Neuronal stem cell (in vitro differentiated cells): ENCODE data around the gene IPO4.

ENCODE experiments used
- DNase-seq: peaks from one replicate; pipeline ENCODE4 v3.0.0-alpha.2; 2013; ENCODE audit warnings: low spot score
- H2AFZ ChIP-seq: one replicate; pipeline ENCODE4 v1.6.1; 2013; ENCODE audit warnings: mild to moderate bottlenecking, low read length, inconsistent platforms
- H2AK5ac ChIP-seq: 2 replicates; pipeline ENCODE4 v1.6.1; 2013; ENCODE audit warnings: low read depth, mild to moderate bottlenecking, inconsistent platforms, low read length, moderate library complexity, mixed read lengths
- H2BK120ac ChIP-seq: 2 replicates; pipeline ENCODE4 v1.6.1; 2013; ENCODE audit warnings: low read depth, mild to moderate bottlenecking, inconsistent platforms, low read length, moderate library complexity, mixed read lengths
- H2BK12ac ChIP-seq: one replicate; pipeline ENCODE4 v1.6.1; 2013; ENCODE audit warnings: low read length, inconsistent platforms
- H2BK15ac ChIP-seq: 2 replicates; pipeline ENCODE4 v1.6.1; 2013; ENCODE audit warnings: mild to moderate bottlenecking, low read length, inconsistent platforms, mixed read lengths
- H2BK5ac ChIP-seq: one replicate; pipeline ENCODE4 v1.6.1; 2013; ENCODE audit warnings: inconsistent platforms, mild to moderate bottlenecking, low read length, moderate library complexity
- H3K14ac ChIP-seq: one replicate; pipeline ENCODE4 v1.6.1; 2013; ENCODE audit warnings: low read length, inconsistent platforms
- H3K18ac ChIP-seq: 2 replicates; pipeline ENCODE4 v1.6.1; 2013; ENCODE audit warnings: low read length, inconsistent platforms
- H3K23ac ChIP-seq: 2 replicates; pipeline ENCODE4 v1.6.1; 2013; ENCODE audit warnings: low read depth, mild to moderate bottlenecking, mixed read lengths, low read length, inconsistent platforms; ENCODE audit not compliant: poor library complexity
- H3K27ac ChIP-seq: replicated peaks from 3 replicates; pipeline ENCODE4 v1.5.1; 2013; ENCODE audit warnings: low read length, inconsistent platforms
- H3K27me3 ChIP-seq, 3 experiments: 2 replicates each; pipeline ENCODE4 v1.6.1; 2013; ENCODE audit warnings: low read length in 3 of 3, mild to moderate bottlenecking in 2 of 3, inconsistent platforms in 1 of 3, low read depth in 1 of 3, mixed read lengths in 1 of 3, moderate library complexity in 1 of 3; ENCODE audit not compliant: control insufficient read depth in 3 of 3, insufficient read depth in 3 of 3
- H3K36me3 ChIP-seq, 2 donors: replicated peaks in 1 of 2; 2 replicates each; pipeline ENCODE4 v1.6.1; 2013; ENCODE audit warnings: low read length in 2 of 2; ENCODE audit not compliant: control insufficient read depth in 2 of 2, insufficient read depth in 2 of 2
- H3K4ac ChIP-seq: 2 replicates; pipeline ENCODE4 v1.6.1; 2013; ENCODE audit warnings: inconsistent platforms, mild to moderate bottlenecking, low read length, moderate library complexity
- H3K4me1 ChIP-seq, 2 donors: 1 replicate in 1 of 2; 2 replicates in 1 of 2; pipeline ENCODE4 v1.6.1; 2013; ENCODE audit warnings: low read length in 2 of 2, low read depth in 1 of 2; ENCODE audit not compliant: control insufficient read depth in 2 of 2, insufficient read depth in 1 of 2
- H3K4me2 ChIP-seq: one replicate; pipeline ENCODE4 v1.6.1; 2013; ENCODE audit warnings: mild to moderate bottlenecking, low read length, inconsistent platforms; ENCODE audit not compliant: insufficient read depth, poor library complexity, severe bottlenecking
- H3K4me3 ChIP-seq, 2 donors: 2 replicates each; pipeline ENCODE4 v1.5.1; 2013; ENCODE audit warnings: low read length in 2 of 2, mild to moderate bottlenecking in 2 of 2, inconsistent platforms in 1 of 2, moderate library complexity in 1 of 2
- H3K79me1 ChIP-seq: one replicate; pipeline ENCODE4 v1.6.1; 2013; ENCODE audit warnings: low read depth, mild to moderate bottlenecking, inconsistent platforms, low read length, moderate library complexity
- H3K9ac ChIP-seq: one replicate; pipeline ENCODE4 v1.6.1; 2013; ENCODE audit warnings: mild to moderate bottlenecking, low read depth, low read length, inconsistent platforms; ENCODE audit not compliant: poor library complexity
- H3K9me3 ChIP-seq, 2 donors: replicated peaks in 1 of 2; 2 replicates each; pipeline versions ENCODE3 to v1.6.1; 2013; ENCODE audit warnings: low read length in 2 of 2, mild to moderate bottlenecking in 2 of 2, inconsistent platforms in 1 of 2, low read depth in 1 of 2, mixed read lengths in 1 of 2, moderate library complexity in 1 of 2; ENCODE audit not compliant: control insufficient read depth in 2 of 2, insufficient read depth in 1 of 2
- H4K8ac ChIP-seq: one replicate; pipeline ENCODE4 v1.6.1; 2013; ENCODE audit warnings: low read depth, mild to moderate bottlenecking, inconsistent platforms, low read length, moderate library complexity
- H4K91ac ChIP-seq: one replicate; pipeline ENCODE4 v1.6.1; 2013; ENCODE audit warnings: low read length, low read depth, mild to moderate bottlenecking, inconsistent platforms; ENCODE audit not compliant: poor library complexity
- WGBS, 2 donors: extraction: QIAGEN DNeasy Blood & Tissue Kit; methylation state at CpG; one replicate each; pipeline ENCODE4 v1.1.7; 2013; ENCODE audit warnings: missing lambda C conversion rate in 2 of 2, mixed read lengths in 1 of 2; ENCODE audit not compliant: insufficient read length in 2 of 2, insufficient replicate concordance in 1 of 2; ENCODE audit errors: extremely low coverage in 2 of 2; 5-methylcytosine and 5-hydroxymethylcytosine counted together

Gene IPO4

DNA sequence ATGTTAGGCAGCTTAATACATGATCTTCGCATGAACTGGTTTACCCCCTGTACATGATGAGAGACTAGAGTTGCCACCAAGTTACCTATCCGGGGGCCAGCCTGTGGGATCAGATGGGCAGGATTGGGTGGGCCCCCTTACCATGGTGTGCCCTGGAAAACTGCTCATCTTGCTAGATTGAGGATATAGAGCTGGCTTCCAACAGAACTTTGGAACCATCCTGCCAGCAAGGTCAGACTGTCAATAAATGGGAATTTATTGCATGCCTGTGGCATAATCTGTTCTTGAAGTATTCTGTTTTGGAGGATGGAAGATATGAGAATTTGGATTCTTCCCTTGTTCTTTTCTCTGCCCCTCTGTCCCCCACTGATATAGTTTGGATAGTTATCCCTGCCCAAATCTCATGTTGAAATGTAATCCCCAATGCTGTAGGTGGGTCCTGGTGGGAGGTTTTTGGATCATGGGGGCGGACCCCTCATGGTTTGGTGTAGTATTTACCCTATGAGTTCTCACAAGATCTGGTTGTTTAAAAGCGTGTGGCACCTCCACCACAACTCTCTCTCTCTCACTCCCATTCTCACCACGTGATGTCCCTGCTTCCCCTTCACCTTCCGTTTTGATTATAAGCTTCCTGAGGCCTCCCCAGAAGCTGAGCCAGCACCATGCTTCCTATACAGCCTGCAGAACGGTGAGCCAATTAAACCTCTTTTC lies 10.4 kb upstream of the IPO4 start:
- peaks cover 0 to 2% (median 0%) of the 10 kb centered on the region in 3 experiments for H3K27me3 ChIP-seq
- H4K8ac ChIP-seq: no peak overlapping the region
- no peak overlapping the region for H2BK5ac ChIP-seq
- no peak overlapping the region for H3K23ac ChIP-seq
- no CpG with 5 or more reads among the region's 7 CpGs for WGBS, 2 donors
- H2BK12ac ChIP-seq: no peak overlapping the region
- no peak overlapping the region for H2AK5ac ChIP-seq
- H3K18ac ChIP-seq: no peak overlapping the region
- H3K27ac ChIP-seq: no peak overlapping the region
- no peak overlapping the region for H2BK15ac ChIP-seq
- peaks cover 8 to 46% of the 10 kb centered on the region in 2 donors for H3K36me3 ChIP-seq
- no peak overlapping the region for H3K4me2 ChIP-seq
- no peak overlapping the region for H2AFZ ChIP-seq
- H3K4me1 ChIP-seq: peaks cover 2 to 5% of the 10 kb centered on the region in 2 donors
- peaks cover 1% of the 10 kb centered on the region for H3K79me1 ChIP-seq
- H3K14ac ChIP-seq: no peak overlapping the region
- H4K91ac ChIP-seq: no peak overlapping the region
- H3K4ac ChIP-seq: no peak overlapping the region
- no peak for DNase-seq
- no peak overlapping the region for H3K4me3 ChIP-seq
- H3K9me3 ChIP-seq: peaks cover 3 to 7% of the 10 kb centered on the region in 2 donors
- H2BK120ac ChIP-seq: no peak overlapping the region
- H3K9ac ChIP-seq: peak overlapping the region; percentile 72

DNA sequence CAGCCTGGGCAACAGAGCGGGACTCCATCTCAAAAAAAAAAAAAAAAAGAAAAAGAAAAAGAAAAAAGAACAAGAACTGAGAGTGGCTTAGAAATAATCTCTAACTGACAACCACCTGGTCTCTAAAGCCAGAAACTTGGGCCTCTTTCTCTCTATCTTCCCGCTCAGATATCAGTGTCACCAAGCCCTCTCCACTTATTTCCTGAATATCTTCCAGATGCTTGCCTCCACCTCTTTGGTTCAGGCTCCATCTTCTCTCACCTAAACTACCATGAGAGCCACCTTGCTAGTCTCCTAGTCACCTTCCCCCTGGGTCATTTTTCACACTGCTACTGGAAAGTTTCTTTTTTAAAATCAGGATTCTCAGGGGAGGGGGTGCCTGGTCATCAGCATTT lies 8.4 kb upstream of the IPO4 start:
- no peak overlapping the region for H4K8ac ChIP-seq
- H3K4me1 ChIP-seq: peaks cover 2 to 5% of the 10 kb centered on the region in 2 donors
- no CpG with 5 or more reads among the region's 2 CpGs for whole genome bisulfite sequencing, 2 donors
- H2BK12ac ChIP-seq: no peak overlapping the region
- H2AFZ ChIP-seq: no peak overlapping the region
- no peak overlapping the region for H2BK5ac ChIP-seq
- no peak overlapping the region for H3K4ac ChIP-seq
- H3K27me3 ChIP-seq: peaks cover 0 to 2% (median 0%) of the 10 kb centered on the region in 3 experiments
- no peak overlapping the region for H3K4me3 ChIP-seq
- H3K9ac ChIP-seq: no peak overlapping the region
- no peak overlapping the region for H3K4me2 ChIP-seq
- DNase-seq: no peak
- H3K14ac ChIP-seq: no peak overlapping the region
- no peak overlapping the region for H3K18ac ChIP-seq
- no peak overlapping the region for H2AK5ac ChIP-seq
- H3K79me1 ChIP-seq: peaks cover 3% of the 10 kb centered on the region
- H3K36me3 ChIP-seq: peaks cover 19 to 47% of the 10 kb centered on the region in 2 donors
- H3K9me3 ChIP-seq: peaks cover 3 to 7% of the 10 kb centered on the region in 2 donors
- no peak overlapping the region for H2BK15ac ChIP-seq
- no peak overlapping the region for H3K23ac ChIP-seq
- H4K91ac ChIP-seq: no peak overlapping the region
- H2BK120ac ChIP-seq: no peak overlapping the region
- no peak overlapping the region for H3K27ac ChIP-seq

DNA sequence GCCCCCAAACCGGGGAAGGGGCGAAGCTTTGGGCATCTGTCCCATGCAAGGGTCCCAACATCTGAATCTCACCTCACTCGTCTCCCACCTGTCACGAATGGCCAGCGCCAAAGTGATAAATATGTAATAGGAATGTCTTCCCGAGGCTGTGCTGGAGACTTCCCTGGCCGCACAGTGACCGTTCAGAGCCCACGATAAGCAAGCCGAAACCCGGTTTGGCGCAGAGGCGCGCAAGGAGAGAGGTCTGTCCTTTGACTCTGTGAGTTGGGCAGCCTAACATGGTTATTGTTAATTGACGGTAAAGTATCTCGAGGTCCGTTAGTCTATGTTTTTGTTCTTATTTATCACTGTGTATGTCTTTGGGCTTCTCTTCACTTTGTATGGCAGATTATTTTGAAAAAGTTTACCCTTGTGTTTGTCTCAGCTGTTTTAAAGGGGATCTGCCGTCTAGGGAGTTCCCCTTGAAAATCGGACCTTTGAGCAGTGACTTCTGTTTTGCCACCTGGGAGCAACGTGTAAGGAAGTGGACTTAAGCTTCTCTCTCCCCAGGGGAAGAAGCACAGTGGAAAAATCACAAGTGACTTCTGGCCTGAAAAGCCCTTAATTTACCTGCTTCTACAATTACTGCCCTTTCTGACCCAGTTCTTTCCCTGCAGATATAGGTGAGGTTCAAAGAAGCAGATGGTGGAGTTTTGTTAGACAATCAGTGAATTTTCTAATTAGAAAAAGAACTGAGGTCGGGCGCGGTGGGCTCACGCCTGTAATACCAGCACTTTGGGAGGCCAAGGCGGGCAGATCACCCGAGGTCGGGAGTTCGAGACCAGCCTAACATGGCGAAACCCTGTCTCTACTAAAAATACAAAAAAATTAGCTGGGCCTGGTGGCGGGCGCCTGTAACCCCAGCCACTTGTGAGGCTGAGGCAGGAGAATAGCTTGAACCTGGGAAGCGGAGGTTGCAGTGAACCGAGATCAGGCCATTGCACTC lies 7.7 kb upstream of the IPO4 start:
- H3K14ac ChIP-seq: no peak overlapping the region
- H2AFZ ChIP-seq: peak overlapping the region; percentile 99
- peaks cover 0 to 3% of the 10 kb centered on the region in 2 donors for H3K9me3 ChIP-seq
- peaks cover 3% of the 10 kb centered on the region for H3K79me1 ChIP-seq
- no peak overlapping the region for H4K8ac ChIP-seq
- no peak overlapping the region for H2BK12ac ChIP-seq
- peak overlapping the region; percentile 76 for H2BK120ac ChIP-seq
- peak overlapping the region; percentile 53 to 92 for H3K4me3 ChIP-seq
- no peak overlapping the region for H2BK15ac ChIP-seq
- H3K4ac ChIP-seq: no peak overlapping the region
- no peak for DNase-seq
- peak overlapping the region; percentile 93 for H3K23ac ChIP-seq
- peak overlapping the region; percentile 93 for H3K9ac ChIP-seq
- H2AK5ac ChIP-seq: peak overlapping the region; percentile 20
- H3K27me3 ChIP-seq: peaks cover 0 to 2% (median 0%) of the 10 kb centered on the region in 3 experiments
- no peak overlapping the region for H2BK5ac ChIP-seq
- peaks cover 2 to 5% of the 10 kb centered on the region in 2 donors for H3K4me1 ChIP-seq
- no peak overlapping the region for H4K91ac ChIP-seq
- H3K18ac ChIP-seq: no peak overlapping the region
- H3K4me2 ChIP-seq: peak overlapping the region; percentile 96
- no CpG with 5 or more reads among the region's 33 CpGs for WGBS, 2 donors
- peaks cover 19 to 48% of the 10 kb centered on the region in 2 donors for H3K36me3 ChIP-seq
- H3K27ac ChIP-seq: peak overlapping the region; percentile 97
